ENCODE measurements around the gene P3H2.
A peak's percentile ranks its signal among the peaks of the same experiment; 100 is the strongest.

DNA sequence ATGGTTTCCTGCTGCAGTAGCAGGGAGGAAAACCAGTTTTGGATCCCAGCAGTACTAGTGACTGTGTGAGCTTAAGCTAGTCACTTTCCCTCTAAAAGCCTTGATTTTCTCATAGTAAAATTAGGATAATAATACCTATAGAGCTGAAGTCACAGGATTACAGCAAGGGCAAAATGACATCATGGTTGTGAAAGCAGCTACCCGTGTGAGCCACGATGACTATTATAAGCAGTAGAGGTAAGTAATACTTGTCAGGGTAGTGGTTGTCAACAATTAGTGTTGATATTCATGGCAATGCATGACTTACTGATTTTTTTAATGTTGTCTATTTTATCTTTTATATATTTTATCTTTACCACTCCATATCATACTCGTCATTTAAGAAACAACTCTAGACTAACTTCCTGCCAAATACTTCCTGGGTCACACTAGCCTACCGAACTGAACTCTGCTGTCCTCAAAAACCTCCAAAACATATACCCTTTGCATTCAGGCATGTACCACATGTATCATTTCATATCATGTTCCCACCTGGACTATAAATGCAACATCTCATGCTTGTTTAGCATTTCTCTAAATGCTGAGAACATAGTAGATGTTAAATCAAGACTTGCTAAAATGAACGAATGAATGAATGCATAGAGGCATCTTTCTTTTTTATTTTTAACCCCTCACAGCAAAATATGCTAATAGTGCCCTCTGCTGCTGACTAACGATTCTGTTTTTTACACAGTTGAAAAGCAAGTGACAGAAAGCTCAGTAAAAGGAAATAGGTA, 172.6 kb downstream of the P3H2 start:
- TF ChIP-seq, protein P1, sequence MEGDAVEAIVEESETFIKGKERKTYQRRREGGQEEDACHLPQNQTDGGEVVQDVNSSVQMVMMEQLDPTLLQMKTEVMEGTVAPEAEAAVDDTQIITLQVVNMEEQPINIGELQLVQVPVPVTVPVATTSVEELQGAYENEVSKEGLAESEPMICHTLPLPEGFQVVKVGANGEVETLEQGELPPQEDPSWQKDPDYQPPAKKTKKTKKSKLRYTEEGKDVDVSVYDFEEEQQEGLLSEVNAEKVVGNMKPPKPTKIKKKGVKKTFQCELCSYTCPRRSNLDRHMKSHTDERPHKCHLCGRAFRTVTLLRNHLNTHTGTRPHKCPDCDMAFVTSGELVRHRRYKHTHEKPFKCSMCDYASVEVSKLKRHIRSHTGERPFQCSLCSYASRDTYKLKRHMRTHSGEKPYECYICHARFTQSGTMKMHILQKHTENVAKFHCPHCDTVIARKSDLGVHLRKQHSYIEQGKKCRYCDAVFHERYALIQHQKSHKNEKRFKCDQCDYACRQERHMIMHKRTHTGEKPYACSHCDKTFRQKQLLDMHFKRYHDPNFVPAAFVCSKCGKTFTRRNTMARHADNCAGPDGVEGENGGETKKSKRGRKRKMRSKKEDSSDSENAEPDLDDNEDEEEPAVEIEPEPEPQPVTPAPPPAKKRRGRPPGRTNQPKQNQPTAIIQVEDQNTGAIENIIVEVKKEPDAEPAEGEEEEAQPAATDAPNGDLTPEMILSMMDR (conservative IDR thresholded peaks at IDR 0.05 in 1 of 2, IDR thresholded peaks at IDR 0.05 in 1 of 2; ENCODE audit: low read depth in 1 of 2, low read length in 2 of 2): peak; percentile 54 to 64
- TF ChIP-seq EZH2 (IDR thresholded peaks at IDR 0.05; ENCODE audit: low read length, missing control alignments): no peak
